ENCODE data around the gene BBS9.

The BBS9 gene

GRCh38 chr7:33433357-33433756 lies 304.0 kb downstream of the BBS9 start:
- Histone ChIP-seq H3K9me2 (replicated peaks; ENCODE audit: low read depth, low read length) (no peaks in the 10 kb centered on the region), H3K9ac (ENCODE audit: low read depth, low read length, poor library complexity, severe bottlenecking) (no peak overlapping the region), H3K79me2 (ENCODE audit: insufficient read depth, low read length) (no peaks in the 10 kb centered on the region), H3K27me3 (ENCODE audit: insufficient read depth, low read length, poor library complexity, severe bottlenecking) (no peaks in the 10 kb centered on the region), H3K36me3 (ENCODE audit: insufficient read depth, low read length) (no peaks in the 10 kb centered on the region), H2AFZ (ENCODE audit: low read length) (no peak overlapping the region), H3K9me3 (ENCODE audit: insufficient read depth, low read depth, low read length) (no peaks in the 10 kb centered on the region), H3K4me1 (ENCODE audit: insufficient read depth, low read length, poor library complexity, severe bottlenecking) (no peaks in the 10 kb centered on the region), H4K20me1 (ENCODE audit: insufficient read depth, low read length, poor library complexity, severe bottlenecking) (no peaks in the 10 kb centered on the region), H3F3A (ENCODE audit: low read depth) (no peaks in the 10 kb centered on the region), H3K4me3 (ENCODE audit: low read length, poor library complexity, severe bottlenecking) (no peak overlapping the region), H3K4me2 (ENCODE audit: low read depth, low read length, poor library complexity, severe bottlenecking) (no peak overlapping the region)
- no peak for TF ChIP-seq CTCF (conservative IDR thresholded peaks at IDR 0.05; ENCODE audit: low read length)
- TF ChIP-seq EZH2phosphoT487 (IDR thresholded peaks at IDR 0.05; ENCODE audit: borderline replicate concordance) = no peak

GRCh38 chr7:33444511-33444910 lies 315.1 kb downstream of the BBS9 start:
- Histone ChIP-seq H3K9me2 (replicated peaks; ENCODE audit: low read depth, low read length) (no peaks in the 10 kb centered on the region), H4K20me1 (ENCODE audit: insufficient read depth, low read length, poor library complexity, severe bottlenecking) (no peaks in the 10 kb centered on the region), H3K4me2 (ENCODE audit: low read depth, low read length, poor library complexity, severe bottlenecking) (no peak overlapping the region), H3K9ac (ENCODE audit: low read depth, low read length, poor library complexity, severe bottlenecking) (no peak overlapping the region), H3K79me2 (ENCODE audit: insufficient read depth, low read length) (no peaks in the 10 kb centered on the region), H3K4me3 (ENCODE audit: low read length, poor library complexity, severe bottlenecking) (no peak overlapping the region), H3K9me3 (ENCODE audit: insufficient read depth, low read depth, low read length) (no peaks in the 10 kb centered on the region), H3K36me3 (ENCODE audit: insufficient read depth, low read length) (no peaks in the 10 kb centered on the region), H3F3A (ENCODE audit: low read depth) (no peaks in the 10 kb centered on the region), H3K27me3 (ENCODE audit: insufficient read depth, low read length, poor library complexity, severe bottlenecking) (no peaks in the 10 kb centered on the region), H3K4me1 (ENCODE audit: insufficient read depth, low read length, poor library complexity, severe bottlenecking) (no peaks in the 10 kb centered on the region), H2AFZ (ENCODE audit: low read length) (no peak overlapping the region)
- no peak for TF ChIP-seq CTCF (conservative IDR thresholded peaks at IDR 0.05; ENCODE audit: low read length)
- no peak for TF ChIP-seq EZH2phosphoT487 (IDR thresholded peaks at IDR 0.05; ENCODE audit: borderline replicate concordance)

- Histone ChIP-seq H3K9me3 (ENCODE audit: insufficient read depth, low read depth, low read length) (no peaks in the 10 kb centered on the region), H4K20me1 (ENCODE audit: insufficient read depth, low read length, poor library complexity, severe bottlenecking) (no peaks in the 10 kb centered on the region), H3K27me3 (ENCODE audit: insufficient read depth, low read length, poor library complexity, severe bottlenecking) (no peaks in the 10 kb centered on the region), H3K4me2 (ENCODE audit: low read depth, low read length, poor library complexity, severe bottlenecking) (no peak overlapping the region), H3K4me1 (ENCODE audit: insufficient read depth, low read length, poor library complexity, severe bottlenecking) (no peaks in the 10 kb centered on the region), H3K79me2 (ENCODE audit: insufficient read depth, low read length) (no peaks in the 10 kb centered on the region), H2AFZ (ENCODE audit: low read length) (no peak overlapping the region), H3K36me3 (ENCODE audit: insufficient read depth, low read length) (no peaks in the 10 kb centered on the region), H3F3A (ENCODE audit: low read depth) (no peaks in the 10 kb centered on the region), H3K4me3 (ENCODE audit: low read length, poor library complexity, severe bottlenecking) (no peak overlapping the region), H3K9ac (ENCODE audit: low read depth, low read length, poor library complexity, severe bottlenecking) (no peak overlapping the region), H3K9me2 (replicated peaks; ENCODE audit: low read depth, low read length) (no peaks in the 10 kb centered on the region)
- no peak for TF ChIP-seq CTCF (conservative IDR thresholded peaks at IDR 0.05; ENCODE audit: low read length)
- no peak for TF ChIP-seq EZH2phosphoT487 (IDR thresholded peaks at IDR 0.05; ENCODE audit: borderline replicate concordance)
These were observed 317.2 kb downstream of the BBS9 start for GRCh38 chr7:33446551-33446950.

All from Loucy (cell line).